ENCODE results near the gene RBBP8NL. TPM values are rescaled to one million over a fixed set of nuclear protein-coding genes. Genes with fewer than 3 reads are reported as not detected.

The RBBP8NL gene
- total and polyA plus RNA-seq, 9 of the 15 experiments (the other 6 are each of a cell fraction or from before 2014, with no cell fraction given): not detected

GRCh38 chr20:62428002-62428372, 648 bp upstream of the RBBP8NL start:
- H2AFZ ChIP-seq (ENCODE audit: low read depth, low read length): no peak overlapping the region
- in situ Hi-C loops (cut with MboI): no loop called here
- POLR2A ChIA-PET: interaction anchor here (1.1 kb wide), 1 partner anchor 14 kb away, joined by 3 read pairs; no protein-coding TSS in a partner anchor
- no peak for FAIRE-seq
- H3K36me3 ChIP-seq (ENCODE audit: control insufficient read depth, insufficient read depth, low read length): no peaks in the 10 kb centered on the region
- no TSS peak for BruUV-seq (replicated peaks)
- no peak for TF ChIP-seq EWSR1 (IDR thresholded peaks at IDR 0.05; ENCODE audit: borderline replicate concordance, low read depth, partially characterized antibody)
- H3K9me3 ChIP-seq (replicated peaks; ENCODE audit: control insufficient read depth, insufficient read depth, low read depth, low read length): no peaks in the 10 kb centered on the region
- no peak for DNase-seq (ENCODE audit: extremely low read depth in 1 of 4, low spot score in 3 of 4)
- intact Hi-C loops (cut with micrococcal nuclease): no loop called here
- H3K4me1 ChIP-seq (replicated peaks in 1 of 2; ENCODE audit: control insufficient read depth in 2 of 2, insufficient read depth in 2 of 2, low read length in 2 of 2): peaks cover 0 to 56% of the 10 kb centered on the region in 2 experiments; a peak in 2 of 5 replicates
- H3K4me2 ChIP-seq (ENCODE audit: insufficient read depth, low read length): no peak overlapping the region
- H3K9me1 ChIP-seq (ENCODE audit: control insufficient read depth, insufficient read depth, low read length): no peaks in the 10 kb centered on the region
- H3K4me3 ChIP-seq: no peak overlapping the region
- CTCF ChIA-PET (ENCODE audit: low intra/inter-chr PET ratio): no interaction called here
- H3K27ac ChIP-seq (ENCODE audit: extremely low read depth, low read depth, low read length): no peak overlapping the region
- peaks cover 12 to 81% of the 10 kb centered on the region in 2 experiments; a peak in 4 of 5 replicates for H3K27me3 ChIP-seq (ENCODE audit: control insufficient read depth in 2 of 2, insufficient read depth in 2 of 2, low read length in 2 of 2)
- 0 out of 2 replicates have a peak, but pooled peaks cover 3% of the 10 kb centered on the region for H4K20me1 ChIP-seq (replicated peaks; ENCODE audit: control insufficient read depth, insufficient read depth, low read length)
- 24% methylated on average over 10 of the region's 10 CpGs for WGBS (ENCODE audit: insufficient coverage, low coverage, missing lambda C conversion rate)
- ATAC-seq: no peak
- H3K9ac ChIP-seq (ENCODE audit: insufficient read depth in 1 of 2, low read depth in 2 of 2, low read length in 2 of 2): no peak overlapping the region
- no peaks in the 10 kb centered on the region for H3K79me2 ChIP-seq (ENCODE audit: control insufficient read depth, insufficient read depth, low read length)

- Histone ChIP-seq H3K79me2 (ENCODE audit: control insufficient read depth, insufficient read depth, low read length) (no peaks in the 10 kb centered on the region), H3K36me3 (ENCODE audit: control insufficient read depth, insufficient read depth, low read length) (no peaks in the 10 kb centered on the region), H3K9me1 (ENCODE audit: control insufficient read depth, insufficient read depth, low read length) (no peaks in the 10 kb centered on the region), H3K4me2 (ENCODE audit: insufficient read depth, low read length) (no peak overlapping the region), H3K27me3 (ENCODE audit: control insufficient read depth in 2 of 2, insufficient read depth in 2 of 2, low read length in 2 of 2) (peaks cover 9 to 73% of the 10 kb centered on the region in 2 experiments; a peak in 3 of 5 replicates), H3K4me1 (replicated peaks in 1 of 2; ENCODE audit: control insufficient read depth in 2 of 2, insufficient read depth in 2 of 2, low read length in 2 of 2) (peaks cover 0 to 65% of the 10 kb centered on the region in 2 experiments; a peak in 2 of 5 replicates), H2AFZ (ENCODE audit: low read depth, low read length) (no peak overlapping the region), H3K4me3 (no peak overlapping the region), H3K9me3 (replicated peaks; ENCODE audit: control insufficient read depth, insufficient read depth, low read depth, low read length) (no peaks in the 10 kb centered on the region), H4K20me1 (replicated peaks; ENCODE audit: control insufficient read depth, insufficient read depth, low read length) (0 out of 2 replicates have a peak, but pooled peaks cover 4% of the 10 kb centered on the region), H3K9ac (ENCODE audit: insufficient read depth in 1 of 2, low read depth in 2 of 2, low read length in 2 of 2) (0 out of 4 replicates have a peak overlapping the region, but pooled peaks of 1 of the 2 experiments have one; percentile 6), H3K27ac (ENCODE audit: extremely low read depth, low read depth, low read length) (no peak overlapping the region)
- TF ChIP-seq KDM1A (IDR thresholded peaks at IDR 0.05) (peak in 1 of 2 experiments; percentile 79; a peak in 2 of 4 replicates), RERE (CRISPR knock-in tag; IDR thresholded peaks at IDR 0.05; ENCODE audit: borderline replicate concordance) (0 out of 2 replicates have a peak, but pooled peaks have one; percentile 30), MCM7 (IDR thresholded peaks at IDR 0.05) (no peak)
- CTCF ChIA-PET (ENCODE audit: low intra/inter-chr PET ratio): no interaction called here
- peak in 1 of 4 experiments; percentile 49 for DNase-seq (ENCODE audit: extremely low read depth in 1 of 4, low spot score in 3 of 4)
- intact Hi-C loops (cut with micrococcal nuclease) (no loop called here), in situ Hi-C loops (cut with MboI) (no loop called here)
- POLR2A ChIA-PET: interaction anchor here (0.6 kb wide), 1 partner anchor 65 kb away, joined by 3 read pairs; no protein-coding TSS in a partner anchor
- no peak for FAIRE-seq
- WGBS (ENCODE audit: insufficient coverage, low coverage, missing lambda C conversion rate): 25% methylated on average over 22 of the region's 22 CpGs
- BruUV-seq (replicated peaks): no TSS peak
- peak; percentile 27; the same call in 2 of the 3 replicates for ATAC-seq
Measured at GRCh38 chr20:62426699-62427131, 624 bp downstream of the RBBP8NL start.

Measured in K562 (cell line).